ENCODE measurements around the gene KHDC1. TPM values are rescaled to one million over a fixed set of nuclear protein-coding genes. Genes with fewer than 3 reads are reported as not detected.

The KHDC1 gene
- total and polyA plus RNA-seq, 2 of the 8 experiments (the other 6 are each of a cell fraction or from before 2014, with no cell fraction given) = 4.3 to 7.3 TPM

DNA sequence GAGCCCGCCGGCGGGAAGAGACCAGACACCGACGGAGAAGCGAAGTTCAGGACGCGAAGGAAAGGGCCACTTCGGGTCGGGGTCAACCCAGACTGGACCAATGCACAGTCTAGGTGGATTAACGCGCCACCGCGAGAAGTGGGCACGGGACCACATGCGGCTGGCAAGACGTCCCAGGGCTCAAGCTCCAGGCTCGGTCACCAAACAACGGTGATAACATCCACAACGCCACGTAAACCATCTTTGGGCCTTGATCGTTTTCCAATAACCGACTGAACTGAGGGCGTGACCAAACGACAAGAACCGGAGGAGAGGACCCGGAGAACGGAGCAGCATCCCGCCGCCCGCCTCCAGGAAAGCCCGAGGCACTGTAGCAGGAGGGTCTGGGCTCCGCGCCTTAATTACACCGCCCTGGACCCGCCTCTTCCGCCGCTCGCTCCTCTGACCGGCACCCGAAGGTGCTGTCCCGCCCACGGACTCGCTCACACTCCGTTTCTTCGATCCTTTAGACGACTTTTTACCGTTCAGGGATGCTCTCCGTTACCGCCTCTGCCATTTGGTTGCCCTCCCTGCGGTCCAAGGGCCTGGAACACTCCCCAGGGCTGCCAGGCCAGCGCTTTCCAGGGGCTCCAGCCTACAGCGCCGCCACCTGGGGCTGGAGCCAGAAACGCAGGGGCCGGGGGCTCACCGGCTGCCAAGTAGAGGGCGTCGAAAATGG lies 46.9 kb upstream of the KHDC1 start:
- ChIA-PET CTCF (ENCODE audit: partially characterized antibody) (interaction anchor here (0.7 to 3.3 kb wide), 10 partner anchors 11 to 79 kb away, joined by 3 to 18 read pairs (median 6); no protein-coding TSS in a partner anchor), POLR2A (ENCODE audit: partially characterized antibody) (interaction anchor here (0.9 to 2.3 kb wide), 7 partner anchors 11 to 203 kb away, joined by 3 to 8 read pairs (median 4); partner anchors contain the start of gene MTO1)
- Histone ChIP-seq H3K9ac (replicated peaks in 1 of 4; ENCODE audit: extremely low read depth in 1 of 4, low read depth in 3 of 4, low read length in 3 of 4) (peak overlapping the region in 3 of 4 experiments; percentile 55 to 66 (median 64); a peak in 6 of 7 replicates), H3K56ac (replicated peaks; ENCODE audit: insufficient read length, low read depth, low read length) (no peak overlapping the region), H4K5ac (ENCODE audit: insufficient read length, low read depth, low read length) (peak overlapping the region; percentile 18), H3K4me2 (ENCODE audit: insufficient read depth in 1 of 2, low read depth in 2 of 2, low read length in 2 of 2) (peak overlapping the region; percentile 75 to 97), H3K23me2 (ENCODE audit: low read depth, low read length) (peaks cover 1% of the 10 kb centered on the region; the same call in 1 of the 2 replicates), H3K4ac (replicated peaks; ENCODE audit: insufficient read length, low read depth, low read length) (peak overlapping the region; percentile 24), H3K9me3 (ENCODE audit: insufficient read depth in 2 of 2, low read depth in 1 of 2, low read length in 1 of 2) (peaks cover 0 to 5% of the 10 kb centered on the region in 2 experiments; a peak in 1 of 4 replicates), H3K18ac (ENCODE audit: extremely low read depth, low read length) (peak overlapping the region; percentile 83), H2BK15ac (ENCODE audit: low read length) (no peak overlapping the region), H3K79me1 (ENCODE audit: low read depth, low read length) (no peaks in the 10 kb centered on the region), H3K27me3 (replicated peaks in 1 of 4; ENCODE audit: control insufficient read depth in 3 of 4, extremely low read depth in 1 of 4, insufficient read depth in 3 of 4, low read length in 3 of 4) (no peaks in the 10 kb centered on the region), H4K8ac (ENCODE audit: extremely low read depth, insufficient read depth, low read length) (peak overlapping the region; percentile 85), H2BK5ac (ENCODE audit: low read depth, low read length) (no peak overlapping the region; the same call in 1 of the 2 replicates), H2AK5ac (ENCODE audit: low read depth, low read length) (no peak overlapping the region), H3K14ac (ENCODE audit: insufficient read length) (peak overlapping the region; percentile 31), H2BK120ac (replicated peaks; ENCODE audit: low read depth, low read length) (peak overlapping the region; percentile 51), H2BK20ac (ENCODE audit: low read length) (no peak overlapping the region), H3K79me2 (ENCODE audit: control insufficient read depth in 1 of 2, insufficient read depth in 2 of 2, low read length in 2 of 2) (no peaks in the 10 kb centered on the region), H3K27ac (ENCODE audit: low read depth, low read length) (no peak overlapping the region), H3K4me1 (replicated peaks in 1 of 4; ENCODE audit: control insufficient read depth in 3 of 4, insufficient read depth in 4 of 4, low read length in 3 of 4) (peaks cover 0 to 9% (median 0%) of the 10 kb centered on the region in 4 experiments; a peak in 2 of 7 replicates), H3K4me3 (ENCODE audit: extremely low read depth in 1 of 4, insufficient read depth in 2 of 4, low read depth in 3 of 4, low read length in 4 of 4) (peak overlapping the region; percentile 53 to 69 (median 61)), H3K23ac (ENCODE audit: insufficient read length) (no peak overlapping the region), H2BK12ac (ENCODE audit: low read depth, low read length) (peak overlapping the region; percentile 68), H2AFZ (ENCODE audit: low read length) (peak overlapping the region; percentile 74; the same call in 1 of the 2 replicates), H4K20me1 (replicated peaks in 1 of 2; ENCODE audit: control insufficient read depth in 1 of 2, insufficient read depth in 2 of 2, low read length in 2 of 2) (no peaks in the 10 kb centered on the region), H3K36me3 (ENCODE audit: control insufficient read depth in 2 of 4, insufficient read depth in 4 of 4, low read length in 3 of 4) (no peaks in the 10 kb centered on the region), H4K91ac (replicated peaks; ENCODE audit: insufficient read length, low read length) (peak overlapping the region; percentile 25)
- 34% methylated on average over 49 of the region's 59 CpGs; no CpG with 5 or more reads in 1 of the 2 experiments for WGBS, 2 experiments (ENCODE audit: extremely low coverage in 1 of 2, insufficient coverage in 1 of 2, insufficient read length in 1 of 2, insufficient replicate concordance in 2 of 2, low coverage in 1 of 2, low lambda C conversion rate in 2 of 2, missing lambda C conversion rate in 1 of 2)
- no peak for FAIRE-seq
- peak in 1 of 2 experiments; percentile 61 for DNase-seq (ENCODE audit: low read depth in 1 of 2, low spot score in 2 of 2)
- TF ChIP-seq BCL11A (IDR thresholded peaks at IDR 0.05; ENCODE audit: low read depth in 2 of 2, low read length in 2 of 2) (no peak), POLR2A (IDR thresholded peaks at IDR 0.05; ENCODE audit: control extremely low read depth in 1 of 2, low read depth in 2 of 2, low read length in 2 of 2) (peak in 1 of 2 experiments; percentile 57; a peak in 2 of 3 replicates), RAD21 (IDR thresholded peaks at IDR 0.05 in 1 of 2, conservative IDR thresholded peaks at IDR 0.05 in 1 of 2; ENCODE audit: low read depth in 2 of 2, low read length in 2 of 2) (peak in 1 of 2 experiments; percentile 42; a peak in 2 of 4 replicates), KDM1A (IDR thresholded peaks at IDR 0.05; ENCODE audit: borderline replicate concordance, low read length) (no peak), ASH2L (IDR thresholded peaks at IDR 0.05; ENCODE audit: low read length) (peak; percentile 36), SRF (IDR thresholded peaks at IDR 0.05; ENCODE audit: low read depth, low read length) (no peak), TAF1 (IDR thresholded peaks at IDR 0.05; ENCODE audit: low read depth, low read length) (peak; percentile 37; the same call in 1 of the 2 replicates), JUND (IDR thresholded peaks at IDR 0.05; ENCODE audit: low read length) (no peak)
- TF ChIP-seq, protein P1, sequence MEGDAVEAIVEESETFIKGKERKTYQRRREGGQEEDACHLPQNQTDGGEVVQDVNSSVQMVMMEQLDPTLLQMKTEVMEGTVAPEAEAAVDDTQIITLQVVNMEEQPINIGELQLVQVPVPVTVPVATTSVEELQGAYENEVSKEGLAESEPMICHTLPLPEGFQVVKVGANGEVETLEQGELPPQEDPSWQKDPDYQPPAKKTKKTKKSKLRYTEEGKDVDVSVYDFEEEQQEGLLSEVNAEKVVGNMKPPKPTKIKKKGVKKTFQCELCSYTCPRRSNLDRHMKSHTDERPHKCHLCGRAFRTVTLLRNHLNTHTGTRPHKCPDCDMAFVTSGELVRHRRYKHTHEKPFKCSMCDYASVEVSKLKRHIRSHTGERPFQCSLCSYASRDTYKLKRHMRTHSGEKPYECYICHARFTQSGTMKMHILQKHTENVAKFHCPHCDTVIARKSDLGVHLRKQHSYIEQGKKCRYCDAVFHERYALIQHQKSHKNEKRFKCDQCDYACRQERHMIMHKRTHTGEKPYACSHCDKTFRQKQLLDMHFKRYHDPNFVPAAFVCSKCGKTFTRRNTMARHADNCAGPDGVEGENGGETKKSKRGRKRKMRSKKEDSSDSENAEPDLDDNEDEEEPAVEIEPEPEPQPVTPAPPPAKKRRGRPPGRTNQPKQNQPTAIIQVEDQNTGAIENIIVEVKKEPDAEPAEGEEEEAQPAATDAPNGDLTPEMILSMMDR (IDR thresholded peaks at IDR 0.05; ENCODE audit: control extremely low read depth in 1 of 3, insufficient read depth in 1 of 3, low read depth in 1 of 3, low read length in 3 of 3) = peak; percentile 21 to 34 (median 33); a peak in 3 of 4 replicates

All from H1 (cell line).